GM12878 (cell line): Measurements from ENCODE around the gene FXN. TPM values are rescaled to one million over a fixed set of nuclear protein-coding genes. Genes with fewer than 3 reads are reported as not detected.

Source experiments
- ATAC-seq: fragments of 200-7000 bp; cut with Tn5 transposase; 3 replicates; pipeline ENCODE4 v1.9.1; 2020; ENCODE audit warnings: mild to moderate bottlenecking, moderate library complexity
- BruUV-seq: library from RNA; stranded (reverse); fragments of 400-500 nt; replicated peaks from 2 replicates; lab custom pipeline; 2021; lab: Mats Ljungman, UMichigan
- CTCF ChIA-PET: fragments of 300-600 bp; sonication (Branson Sonifier 250); formaldehyde crosslinking; extraction: SDS; loops from one replicate; lab custom pipeline; 2021; ENCODE audit warnings: inconsistent platforms; lab: Yijun Ruan, JAX
- POLR2A ChIA-PET: fragments of 350-600 bp; formaldehyde crosslinking; extraction: SDS; loops from one replicate; lab custom pipeline; 2021; ENCODE audit warnings: inconsistent platforms; lab: Charles Lee
- RAD21 ChIA-PET: fragments of 300-600 bp; sonication (Branson Sonifier 250); formaldehyde crosslinking; loops from one replicate; lab custom pipeline; 2023; ENCODE audit warnings: antibody characterized with exemption; ENCODE audit not compliant: unreplicated experiment; lab: Charles Lee
- SMC1A ChIA-PET: fragments of 300-600 bp; sonication (Branson Sonifier 250); formaldehyde crosslinking; loops from one replicate; lab custom pipeline; 2023; ENCODE audit not compliant: unreplicated experiment, uncharacterized antibody; lab: Charles Lee
- DNase-seq: peaks from one replicate; pipeline ENCODE4 v3.0.0-alpha.2; 2011; ENCODE audit warnings: low read depth, low spot score
- FAIRE-seq: peaks from 3 replicates; lab custom pipeline; 2011; peaks lifted over from hg19 to GRCh38; lab: Jason Lieb, UNC
- H2AFZ ChIP-seq: 2 replicates; pipeline ENCODE4 v1.6.0; 2011; ENCODE audit warnings: low read depth, low read length, control low read depth; ENCODE audit not compliant: control insufficient read depth
- H3K27ac ChIP-seq: 2 replicates; pipeline ENCODE4 v1.5.1; 2011; ENCODE audit warnings: control low read depth; ENCODE audit not compliant: control insufficient read depth, insufficient read depth
- H3K27me3 ChIP-seq, 2 experiments: replicated peaks in 1 of 2; 2 replicates each; pipeline versions ENCODE4 v1.6.0 to v1.6.1; 2011; ENCODE audit warnings: low read length in 1 of 2; ENCODE audit not compliant: control insufficient read depth in 2 of 2, insufficient read depth in 2 of 2
- H3K36me3 ChIP-seq, 2 experiments: 2 replicates each; pipeline ENCODE4 v1.5.1; 2011; ENCODE audit warnings: low read length in 1 of 2; ENCODE audit not compliant: control insufficient read depth in 2 of 2, insufficient read depth in 2 of 2
- H3K4me1 ChIP-seq: 2 replicates; pipeline ENCODE4 v1.6.1; 2011; ENCODE audit warnings: mild to moderate bottlenecking, low read length, moderate library complexity, mixed read lengths; ENCODE audit not compliant: control insufficient read depth, insufficient read depth
- H3K4me2 ChIP-seq: 2 replicates; pipeline ENCODE4 v1.6.0; 2011; ENCODE audit warnings: control low read depth; ENCODE audit not compliant: control insufficient read depth, insufficient read depth
- H3K4me3 ChIP-seq: fragments of 200-600 bp; sonication (generic); 2 replicates; pipeline ENCODE4 v1.5.1; 2016
- H3K79me2 ChIP-seq: 2 replicates; pipeline ENCODE4 v1.6.0; 2011; ENCODE audit warnings: low read length; ENCODE audit not compliant: control insufficient read depth, insufficient read depth
- H3K9ac ChIP-seq: 2 replicates; pipeline ENCODE4 v1.8.0; 2011; ENCODE audit warnings: low read length, control low read depth, mixed read lengths; ENCODE audit not compliant: control insufficient read depth, insufficient read depth
- H3K9me3 ChIP-seq: replicated peaks from 3 replicates; pipeline ENCODE4 v1.5.1; 2011; ENCODE audit warnings: mild to moderate bottlenecking, low read length; ENCODE audit not compliant: control insufficient read depth, insufficient read depth
- H4K20me1 ChIP-seq: 2 replicates; pipeline ENCODE4 v1.6.0; 2011; ENCODE audit not compliant: control insufficient read depth, insufficient read depth
- HCFC1 ChIP-seq: fragments of 150-350 bp; IDR thresholded peaks from 2 replicates; pipeline ENCODE4 v1.6.1; 2014; ENCODE audit warnings: low read length
- IKZF1 ChIP-seq: fragments of 450-650 bp; conservative IDR thresholded peaks from 2 replicates; pipeline ENCODE4 v1.6.1; 2017; ENCODE audit warnings: antibody characterized with exemption, mild to moderate bottlenecking
- KDM1A ChIP-seq: fragments of 200-600 bp; sonication (generic); IDR thresholded peaks from 2 replicates; pipeline ENCODE4 v1.6.1; 2016; ENCODE audit warnings: borderline replicate concordance
- MYB ChIP-seq: fragments of 150-350 bp; IDR thresholded peaks from 2 replicates; pipeline ENCODE4 v1.6.1; 2014; ENCODE audit warnings: mild to moderate bottlenecking, low read depth, low read length, borderline replicate concordance
- RCOR1 ChIP-seq: conservative IDR thresholded peaks from 2 replicates; pipeline ENCODE4 v1.6.1; 2012; ENCODE audit warnings: low read depth, low read length, improper control_type of control experiment
- SMC3 ChIP-seq: IDR thresholded peaks from 2 replicates; pipeline ENCODE4 v1.6.1; 2011; ENCODE audit warnings: low read length, improper control_type of control experiment, borderline replicate concordance
- YBX1 ChIP-seq: fragments of 450-650 bp; IDR thresholded peaks from 2 replicates; pipeline ENCODE4 v1.6.1; 2016; ENCODE audit warnings: antibody characterized with exemption
- ZNF207 ChIP-seq: fragments of 450-650 bp; IDR thresholded peaks from 2 replicates; pipeline ENCODE4 v1.6.1; 2014; ENCODE audit warnings: antibody characterized with exemption, mild to moderate bottlenecking, borderline replicate concordance
- WGBS: methylation state at CpG from one replicate; pipeline ENCODE4 v1.1.6; 2016; ENCODE audit warnings: low lambda C conversion rate; ENCODE audit not compliant: insufficient replicate concordance, insufficient coverage; ENCODE audit errors: missing lambda C conversion rate; 5-methylcytosine and 5-hydroxymethylcytosine counted together
- in situ Hi-C: fragments of 300-500 bp; cut with MboI; formaldehyde crosslinking; loops from 9 replicates; pipeline ENCODE4 v1.14.3; 2018; ENCODE audit warnings: mixed read lengths
- intact Hi-C: fragments of 100-400 bp; cut with micrococcal nuclease; formaldehyde crosslinking; loops from one replicate; pipeline ENCODE4 v1.14.2; 2022; ENCODE audit not compliant: unreplicated experiment
- polyA plus RNA-seq, 11 experiments: library from polyadenylated mRNA; depleted of rRNA in 4 of 11; unstranded in 6 of 11; stranded (reverse) in 5 of 11; fragments of >200 nt; fragmentation: Nextera tagmentation in 4 of 11; fragmentation: Illumina TruSeq in 1 of 11; extraction: Ambion mirVana in 4 of 11; extraction: Trizol in 1 of 11; gene quantifications; 1 replicate in 1 of 11; 2 replicates in 10 of 11; pipeline versions ENCODE4 v1.2.1 to v1.2.3, GENCODE V29; 2011 to 2016; ENCODE audit warnings: inconsistent platforms in 2 of 11, missing spikeins in 2 of 11, low read depth in 1 of 11
- total RNA-seq, 4 experiments: library from RNA; depleted of rRNA in 3 of 4; stranded (reverse); fragments of >200 nt in 3 of 4; fragmentation: Illumina TruSeq in 1 of 4; extraction: Trizol in 1 of 4; gene quantifications; 2 replicates each; pipeline versions ENCODE4 v1.2.1 to v1.2.3, GENCODE V29; 2013 to 2021
- TF ChIP-seq, protein P1 (sequence below): fragments of 450-650 bp; IDR thresholded peaks from 2 replicates; pipeline ENCODE4 v1.6.1; 2016; ENCODE audit warnings: mild to moderate bottlenecking, moderate library complexity, borderline replicate concordance
- TF ChIP-seq, protein P2 (sequence below): IDR thresholded peaks from 2 replicates; pipeline ENCODE4 v1.6.1; 2011; ENCODE audit warnings: low read depth, mild to moderate bottlenecking, low read length, moderate library complexity, borderline replicate concordance; ENCODE audit errors: extremely low read depth

FXN gene
- total and polyA plus RNA-seq, 10 of the 15 experiments (the other 5 are each of a cell fraction or from before 2014, with no cell fraction given), result 7.3 to 78.0 (median 23.2) TPM

DNA sequence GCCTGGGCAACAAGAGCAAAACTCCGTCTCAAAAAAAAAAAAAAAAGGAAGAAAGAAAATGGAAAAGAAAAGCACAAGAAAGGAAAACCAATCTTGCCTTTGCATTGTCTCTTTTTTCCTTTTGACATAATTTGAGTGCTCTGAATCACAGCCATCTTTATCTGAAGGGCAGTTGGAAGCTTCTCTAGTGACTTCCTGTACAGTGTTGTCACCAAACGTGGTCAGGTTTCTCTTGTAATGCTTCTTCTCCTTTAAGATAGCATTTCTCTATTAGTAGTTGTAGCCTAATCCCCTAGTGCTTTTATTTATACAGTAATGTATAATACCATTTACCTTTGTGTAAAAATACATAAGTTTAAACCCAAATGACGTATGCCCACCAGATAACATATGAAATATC is 39.8 kb upstream of the FXN start:
- WGBS, result 46% methylated on average over 2 of the region's 3 CpGs
- Histone ChIP-seq H4K20me1 (no peaks in the 10 kb centered on the region), H3K9me3 (no peaks in the 10 kb centered on the region), H3K79me2 (no peaks in the 10 kb centered on the region), H3K4me2 (no peak overlapping the region), H3K9ac (no peak overlapping the region), H3K27ac (no peak overlapping the region), H3K4me1 (peaks cover 11% of the 10 kb centered on the region), H2AFZ (no peak overlapping the region)
- FAIRE-seq (no peak), DNase-seq (no peak)
- ChIA-PET CTCF (interaction anchor here (0.9 to 3.3 kb wide), 5 partner anchors 41 to 408 kb away, joined by 3 to 19 read pairs (median 3); no protein-coding TSS in a partner anchor), POLR2A (interaction anchor here (0.7 kb wide), 1 partner anchor 123 kb away, joined by 3 read pairs; no protein-coding TSS in a partner anchor)
- intact Hi-C loops, result loop anchor here (5.0 kb wide), 4 partner anchors 78 to 288 kb away; partner anchors contain the start of gene PIP5K1B
- no TSS peak for BruUV-seq
- TF ChIP-seq ZNF207, result no peak
- TF ChIP-seq MYB, result no peak
- no peak for TF ChIP-seq HCFC1
- no peak for TF ChIP-seq SMC3
- TF ChIP-seq IKZF1, result no peak
- TF ChIP-seq, protein P1, sequence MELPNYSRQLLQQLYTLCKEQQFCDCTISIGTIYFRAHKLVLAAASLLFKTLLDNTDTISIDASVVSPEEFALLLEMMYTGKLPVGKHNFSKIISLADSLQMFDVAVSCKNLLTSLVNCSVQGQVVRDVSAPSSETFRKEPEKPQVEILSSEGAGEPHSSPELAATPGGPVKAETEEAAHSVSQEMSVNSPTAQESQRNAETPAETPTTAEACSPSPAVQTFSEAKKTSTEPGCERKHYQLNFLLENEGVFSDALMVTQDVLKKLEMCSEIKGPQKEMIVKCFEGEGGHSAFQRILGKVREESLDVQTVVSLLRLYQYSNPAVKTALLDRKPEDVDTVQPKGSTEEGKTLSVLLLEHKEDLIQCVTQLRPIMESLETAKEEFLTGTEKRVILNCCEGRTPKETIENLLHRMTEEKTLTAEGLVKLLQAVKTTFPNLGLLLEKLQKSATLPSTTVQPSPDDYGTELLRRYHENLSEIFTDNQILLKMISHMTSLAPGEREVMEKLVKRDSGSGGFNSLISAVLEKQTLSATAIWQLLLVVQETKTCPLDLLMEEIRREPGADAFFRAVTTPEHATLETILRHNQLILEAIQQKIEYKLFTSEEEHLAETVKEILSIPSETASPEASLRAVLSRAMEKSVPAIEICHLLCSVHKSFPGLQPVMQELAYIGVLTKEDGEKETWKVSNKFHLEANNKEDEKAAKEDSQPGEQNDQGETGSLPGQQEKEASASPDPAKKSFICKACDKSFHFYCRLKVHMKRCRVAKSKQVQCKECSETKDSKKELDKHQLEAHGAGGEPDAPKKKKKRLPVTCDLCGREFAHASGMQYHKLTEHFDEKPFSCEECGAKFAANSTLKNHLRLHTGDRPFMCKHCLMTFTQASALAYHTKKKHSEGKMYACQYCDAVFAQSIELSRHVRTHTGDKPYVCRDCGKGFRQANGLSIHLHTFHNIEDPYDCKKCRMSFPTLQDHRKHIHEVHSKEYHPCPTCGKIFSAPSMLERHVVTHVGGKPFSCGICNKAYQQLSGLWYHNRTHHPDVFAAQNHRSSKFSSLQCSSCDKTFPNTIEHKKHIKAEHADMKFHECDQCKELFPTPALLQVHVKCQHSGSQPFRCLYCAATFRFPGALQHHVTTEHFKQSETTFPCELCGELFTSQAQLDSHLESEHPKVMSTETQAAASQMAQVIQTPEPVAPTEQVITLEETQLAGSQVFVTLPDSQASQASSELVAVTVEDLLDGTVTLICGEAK, result no peak
- TF ChIP-seq RCOR1, result no peak
- TF ChIP-seq YBX1, result no peak
- TF ChIP-seq, protein P2, sequence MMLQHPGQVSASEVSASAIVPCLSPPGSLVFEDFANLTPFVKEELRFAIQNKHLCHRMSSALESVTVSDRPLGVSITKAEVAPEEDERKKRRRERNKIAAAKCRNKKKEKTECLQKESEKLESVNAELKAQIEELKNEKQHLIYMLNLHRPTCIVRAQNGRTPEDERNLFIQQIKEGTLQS, result no peak
- no peak for TF ChIP-seq KDM1A
- TF ChIP-seq, all 136 proteins: peak for 0
- Histone ChIP-seq H3K4me3 (no peak overlapping the region), H3K36me3 (no peaks in the 10 kb centered on the region), H3K27me3 (no peaks in the 10 kb centered on the region)
- ChIA-PET SMC1A (interaction anchor here (0.8 to 3.4 kb wide), 6 partner anchors 9 to 268 kb away, joined by 3 to 21 read pairs (median 4); no protein-coding TSS in a partner anchor), RAD21 (interaction anchor here (1.2 to 2.0 kb wide), 3 partner anchors 12 to 216 kb away, joined by 3 to 6 read pairs (median 6); a partner anchor contains a TSS)
- in situ Hi-C loops, result loop anchor here (10.0 kb wide), 1 partner anchor 291 kb away; the partner anchor contains the start of gene PIP5K1B
- no peak for ATAC-seq
